Occipital lobe (tissue), 2 donors: ENCODE results near the gene UNC5C. TPM values are rescaled to one million over a fixed set of nuclear protein-coding genes. Genes with fewer than 3 reads are reported as not detected.

ENCODE experiments used
- DNase-seq: peaks from one replicate; lab custom pipeline; 2025; lab: John Stamatoyannopoulos, UW
- total RNA-seq: library from RNA; depleted of rRNA; stranded (reverse); fragments of >200 nt; gene quantifications from one replicate; pipeline ENCODE4 v1.2.3, GENCODE V29; 2014

UNC5C gene
- total RNA-seq, 1 donor from 2014 or later, result 23.7 TPM

DNA sequence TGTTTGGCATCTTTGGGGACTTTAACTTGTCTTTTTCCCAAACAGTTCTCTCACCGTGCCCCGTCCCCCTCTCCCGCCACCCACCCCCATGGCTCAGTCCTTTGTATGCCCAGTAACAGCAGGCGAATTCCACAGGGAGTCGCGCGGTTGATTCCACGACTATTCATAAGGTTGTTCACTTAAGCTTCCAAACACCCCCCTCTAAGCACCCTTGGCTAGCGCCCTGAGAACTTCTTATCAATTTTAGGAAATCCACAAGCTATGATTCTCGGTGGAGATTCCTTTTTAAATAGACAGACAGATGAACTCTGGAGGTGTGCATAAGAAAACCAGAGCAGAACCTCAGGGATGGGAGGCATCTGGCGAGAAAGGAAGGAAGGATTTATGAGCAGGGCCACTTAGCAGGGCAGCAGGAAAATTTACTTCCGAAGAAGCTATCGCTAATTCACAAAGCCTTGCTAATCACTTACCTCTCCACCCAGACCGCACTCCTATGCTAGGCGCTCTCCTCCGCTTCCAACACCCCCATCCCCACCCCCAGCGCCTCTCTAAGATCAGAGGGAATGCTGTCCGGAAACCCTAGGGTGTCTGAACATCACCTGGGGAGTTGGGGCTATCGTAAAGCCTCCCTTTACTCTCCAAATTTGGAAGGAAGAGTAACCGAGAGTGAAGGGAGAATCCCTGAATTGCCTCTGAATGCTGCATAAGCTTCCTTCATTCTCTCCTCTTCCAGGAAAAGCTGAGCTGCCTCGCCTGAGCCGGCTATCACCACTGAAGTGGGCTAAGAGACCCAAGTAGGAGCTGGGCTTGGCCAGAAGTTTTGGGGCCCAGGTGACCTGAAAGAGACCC lies 1.7 kb downstream of the UNC5C start:
- DNase-seq, result no peak

DNA sequence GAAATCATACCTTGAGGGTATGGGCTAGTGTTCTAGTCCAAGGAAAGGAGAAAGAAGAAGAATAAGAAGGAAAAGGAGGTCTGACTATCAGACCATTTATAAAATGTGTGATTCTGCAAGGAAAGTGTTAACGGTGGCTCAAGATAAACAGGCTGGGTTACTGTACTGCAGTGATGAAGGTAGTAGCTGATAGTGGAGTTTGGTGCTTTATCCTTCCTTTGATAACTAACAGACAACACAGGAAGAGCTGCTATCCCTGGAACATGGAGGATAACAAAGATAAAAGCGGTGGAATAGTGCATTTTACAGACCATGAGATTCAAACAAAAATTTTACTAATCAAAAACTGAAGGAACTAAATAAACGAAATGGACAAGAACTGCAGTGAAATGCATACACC lies 2.6 kb downstream of the UNC5C start:
- DNase-seq, result no peak

DNA sequence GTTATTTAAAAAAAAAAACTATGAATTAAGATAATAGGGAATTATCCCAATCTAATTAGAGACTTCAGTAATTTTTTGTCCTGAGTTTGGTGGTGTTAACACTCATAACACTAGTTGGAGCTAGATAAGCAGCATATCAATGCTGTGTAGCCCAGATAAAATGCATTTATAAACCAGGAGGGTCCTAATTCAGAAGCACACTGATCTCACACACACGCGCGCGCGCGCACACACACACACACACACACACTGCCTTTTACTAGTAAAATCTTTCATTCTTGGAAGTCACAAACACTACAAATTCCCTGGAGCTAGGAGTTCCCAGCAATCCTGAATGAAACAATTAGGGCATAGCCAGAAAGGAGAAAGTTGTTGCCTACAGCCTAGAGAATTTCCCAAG lies 3.2 kb downstream of the UNC5C start:
- no peak for DNase-seq

DNA sequence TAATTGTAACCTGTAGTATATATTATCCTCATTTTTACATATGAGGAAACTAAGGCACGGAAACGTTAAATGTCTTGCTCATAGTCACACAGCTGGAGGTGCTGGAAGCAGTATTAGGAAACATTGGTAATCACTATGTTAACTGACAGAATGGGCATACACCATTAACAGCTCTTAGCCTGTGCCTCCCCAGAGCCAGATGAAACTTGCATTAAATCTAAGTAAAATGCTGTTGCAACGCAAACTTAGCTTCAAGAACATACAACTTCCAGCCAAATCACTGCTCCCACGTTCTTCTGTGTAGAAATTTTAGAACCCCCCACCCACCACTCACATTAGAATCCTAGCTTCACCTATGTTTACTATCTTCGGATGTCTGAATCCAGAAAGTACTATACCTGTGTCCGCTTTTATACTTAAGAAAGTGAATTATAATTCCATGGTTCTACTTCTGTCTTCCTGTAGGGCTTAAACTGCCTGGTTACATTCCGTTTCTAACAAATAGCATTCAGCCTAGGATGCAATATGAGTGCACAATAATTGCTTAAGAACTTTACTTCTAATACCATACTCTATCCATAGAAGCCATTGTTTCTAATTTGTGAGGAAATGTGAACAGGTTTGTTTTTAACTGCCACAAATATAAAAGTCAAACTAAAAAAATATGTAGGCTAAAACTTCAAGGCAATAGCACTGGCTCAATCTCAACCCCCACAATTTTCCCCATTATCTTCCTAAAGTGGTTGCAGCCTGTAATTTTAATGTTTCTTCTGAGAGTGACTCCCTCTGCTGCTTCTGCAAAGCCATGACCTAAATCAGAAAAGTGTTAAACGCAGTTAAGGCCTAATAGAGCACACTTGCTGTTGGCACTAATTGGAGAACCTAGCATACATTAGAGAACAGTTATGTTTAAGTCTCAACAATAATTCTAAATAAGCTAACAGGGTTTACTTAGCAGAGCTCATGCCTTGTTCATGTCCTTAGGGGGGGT lies 4.4 kb downstream of the UNC5C start:
- DNase-seq, result no peak

DNA sequence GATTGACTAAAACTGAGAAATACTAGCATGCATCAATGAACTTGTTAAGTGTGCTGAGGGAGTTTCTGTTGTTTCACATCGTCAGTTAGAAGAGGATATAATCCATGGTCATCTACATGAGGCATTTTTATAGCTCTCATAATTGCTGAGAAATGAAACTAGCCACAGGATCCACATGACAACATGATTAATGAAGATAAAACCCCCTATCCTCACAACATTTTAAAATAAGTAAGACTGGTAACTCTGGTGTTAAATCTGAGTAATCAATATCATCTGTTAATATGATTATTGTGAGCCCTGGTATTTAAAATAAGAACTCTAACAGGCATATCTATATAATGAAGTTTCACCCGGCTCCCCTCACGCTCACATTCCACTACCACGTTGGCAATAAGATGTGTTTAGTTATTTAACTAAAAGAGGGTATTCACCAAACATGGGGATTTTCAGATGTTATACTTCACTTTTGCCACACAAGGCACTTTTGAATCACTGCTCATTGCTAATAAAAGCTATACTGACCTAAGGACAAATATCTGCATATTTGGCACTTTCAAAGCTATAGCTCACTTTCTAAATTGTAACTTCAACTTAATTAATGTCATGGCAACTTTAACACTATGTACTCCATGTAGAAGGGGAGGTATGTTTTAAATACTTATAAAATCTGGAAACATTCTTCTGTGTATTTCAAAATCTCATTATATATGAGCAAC lies 6.7 kb downstream of the UNC5C start:
- no peak for DNase-seq

DNA sequence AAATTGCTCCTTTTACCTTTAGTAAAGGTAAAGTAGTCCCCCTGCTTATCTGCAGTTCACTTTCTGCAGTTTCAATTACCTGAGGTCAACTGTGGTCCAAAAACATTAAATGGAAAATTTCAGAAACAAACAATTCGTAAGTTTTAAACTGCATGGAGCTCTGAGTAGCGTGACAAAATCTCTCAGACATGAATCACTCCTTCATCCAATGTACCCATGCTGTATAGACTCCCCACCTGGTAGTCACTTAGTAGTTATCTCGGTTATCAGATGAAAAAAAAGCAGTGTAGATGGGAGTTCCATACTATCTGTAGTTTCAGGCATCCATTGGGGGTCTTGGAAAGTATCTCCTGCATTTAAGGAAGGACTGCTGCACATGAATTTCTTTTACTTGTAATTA lies 7.7 kb downstream of the UNC5C start:
- DNase-seq, result no peak

DNA sequence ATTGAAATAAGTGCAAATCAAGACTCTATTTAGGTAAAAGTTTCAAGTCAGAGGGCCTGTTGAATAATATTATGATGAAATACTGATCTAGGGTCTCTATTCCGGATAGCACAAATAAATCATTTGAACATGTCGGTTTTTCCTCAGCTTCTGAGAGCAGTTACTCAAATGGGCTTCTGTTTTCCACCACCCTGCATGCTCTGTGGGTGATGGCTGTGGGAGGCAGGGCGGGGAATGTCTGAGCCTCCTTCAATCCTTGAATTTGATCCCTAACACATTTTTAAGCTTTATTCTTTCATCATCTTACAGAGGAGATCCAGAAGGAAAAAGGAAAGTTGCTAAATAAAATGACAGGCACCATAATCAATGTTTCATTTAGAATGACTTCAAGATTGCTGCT lies 8.5 kb downstream of the UNC5C start:
- DNase-seq, result no peak

DNA sequence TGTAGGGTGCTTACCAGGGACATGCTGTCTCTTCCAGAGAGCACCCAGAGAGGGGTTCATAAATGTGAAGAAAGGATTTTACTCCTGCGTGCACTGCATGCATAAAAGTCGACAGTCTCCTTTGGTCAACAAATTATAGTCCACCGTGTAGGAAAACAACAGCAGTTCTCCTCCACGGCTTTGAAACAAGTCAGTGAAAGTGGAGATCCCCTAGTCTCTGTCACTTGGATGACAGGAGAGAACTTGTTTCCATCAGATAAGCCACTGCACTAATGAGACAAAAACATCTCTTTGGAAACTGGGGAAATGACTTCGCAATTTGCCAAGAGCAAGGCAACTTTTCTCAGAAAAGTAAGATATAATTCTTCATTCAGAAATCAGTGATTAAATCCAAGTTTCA lies 9.7 kb downstream of the UNC5C start:
- DNase-seq, result no peak

DNA sequence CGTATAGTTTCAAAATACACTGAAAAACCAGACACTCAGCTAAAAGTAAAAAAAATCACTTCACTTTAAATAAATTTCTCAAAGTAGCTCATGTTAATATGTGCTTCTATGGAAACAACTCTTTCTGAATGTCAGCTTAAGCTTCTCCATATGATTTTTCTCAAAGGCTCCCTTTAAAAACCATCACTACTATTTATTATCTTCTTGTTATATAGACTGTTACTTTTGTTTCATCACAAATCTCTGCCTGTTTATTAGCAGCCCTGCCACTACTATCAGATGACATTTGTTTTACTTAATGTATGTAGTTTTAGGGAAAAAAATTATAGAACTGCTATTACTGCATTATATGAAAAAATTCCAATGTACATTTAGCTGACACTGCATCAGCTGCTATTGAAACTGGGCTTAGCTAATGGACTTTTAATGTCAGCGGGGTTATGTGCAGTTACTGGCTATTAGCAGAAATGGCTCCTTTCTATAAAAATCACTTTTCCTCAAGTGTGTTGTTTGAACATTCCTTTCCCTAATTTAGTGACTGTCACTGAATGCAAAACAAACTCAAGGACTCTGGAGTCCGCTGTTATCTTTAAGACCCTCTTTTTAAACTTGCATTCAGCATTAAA lies 10.8 kb downstream of the UNC5C start:
- no peak for DNase-seq

DNA sequence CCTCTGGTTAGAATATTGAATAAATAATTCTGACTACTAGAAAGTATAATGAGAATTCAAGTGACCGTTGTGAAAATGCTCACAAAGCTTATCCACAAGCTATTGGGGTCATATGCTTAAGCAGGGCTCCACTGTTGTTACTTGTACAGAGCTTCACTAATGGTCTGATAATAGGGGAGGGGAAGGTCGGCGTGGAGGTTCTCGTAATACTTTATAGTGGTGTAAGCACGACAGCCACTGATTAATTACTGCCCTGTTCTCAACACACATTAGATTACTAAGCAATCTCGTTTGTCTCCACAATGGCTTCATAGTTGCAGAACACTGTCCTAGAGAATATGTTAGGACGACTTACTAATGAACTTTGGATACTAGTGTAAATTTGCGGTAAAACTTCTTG lies 11.6 kb downstream of the UNC5C start:
- DNase-seq, result no peak

DNA sequence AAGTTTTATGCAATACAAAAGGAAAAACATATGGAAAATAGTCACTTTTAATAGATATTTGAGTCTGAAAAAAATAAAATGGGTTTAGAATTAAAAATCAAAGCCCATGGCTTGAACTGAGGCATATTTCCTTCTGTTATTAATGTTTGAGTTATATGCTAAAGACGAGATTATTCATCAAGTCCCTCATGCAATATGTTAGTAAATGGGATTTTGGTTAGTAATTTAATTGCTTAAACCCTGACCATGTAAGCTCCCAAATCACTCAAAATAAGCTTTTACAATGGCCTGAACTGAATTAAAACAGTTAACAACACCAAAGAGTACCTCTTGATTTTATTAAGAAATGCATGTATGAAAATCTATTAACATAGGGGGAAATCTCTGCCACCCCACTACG lies 12.1 kb downstream of the UNC5C start:
- no peak for DNase-seq

DNA sequence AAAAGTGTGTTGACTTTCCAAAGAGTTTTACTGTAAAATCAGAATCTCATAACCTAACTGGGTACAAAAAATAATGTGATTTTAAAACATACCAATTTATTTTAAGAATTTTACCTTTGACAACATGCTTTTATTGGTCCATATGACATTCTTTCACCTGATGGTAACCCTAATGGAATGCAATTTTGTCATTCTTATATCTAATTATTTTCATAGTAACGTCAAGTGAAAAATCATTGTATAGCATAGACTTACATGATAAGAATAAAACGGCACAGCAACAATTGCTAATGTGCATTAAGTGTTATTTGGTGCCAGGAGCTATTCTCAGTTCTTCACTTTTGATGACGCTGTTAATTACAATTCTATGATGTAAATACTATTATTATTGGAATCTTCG lies 13.6 kb downstream of the UNC5C start:
- DNase-seq, result no peak

DNA sequence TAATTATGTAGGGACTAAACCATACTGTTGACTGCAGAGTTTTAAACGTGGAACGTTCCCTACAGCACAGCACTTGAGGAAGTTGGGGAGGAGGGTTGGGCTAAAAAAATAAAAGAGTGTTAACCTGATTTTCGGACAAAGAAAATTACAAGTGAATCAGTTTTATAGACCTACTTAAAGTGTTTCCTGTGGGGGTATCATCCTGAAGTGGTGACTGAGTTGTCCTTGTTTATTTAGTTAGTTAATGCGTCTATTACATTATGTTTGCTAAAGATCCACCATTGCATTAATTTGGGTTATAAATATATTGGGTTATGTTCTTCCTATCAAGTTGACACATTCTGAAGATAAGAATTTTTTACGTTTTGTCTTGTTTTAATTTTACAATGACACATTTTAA lies 14.7 kb downstream of the UNC5C start:
- DNase-seq, result no peak

DNA sequence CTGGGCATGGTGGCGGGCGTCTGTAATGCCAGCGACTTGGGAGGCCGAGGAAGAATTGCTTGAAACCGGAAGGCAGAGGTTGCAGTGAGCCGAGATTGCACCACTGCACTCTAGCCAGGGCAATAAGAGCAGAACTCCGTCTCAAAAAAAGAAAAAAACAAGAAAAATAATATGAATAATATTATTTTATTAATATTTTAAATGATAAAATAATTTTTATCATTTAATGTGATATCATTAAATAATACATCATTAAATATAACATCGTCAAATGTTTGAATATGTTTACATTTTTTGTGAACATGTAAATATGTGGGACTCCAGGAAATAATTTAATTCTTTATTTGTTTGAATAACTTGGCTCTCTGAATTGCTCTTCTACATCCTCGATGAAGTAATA lies 15.5 kb downstream of the UNC5C start:
- DNase-seq, result no peak

DNA sequence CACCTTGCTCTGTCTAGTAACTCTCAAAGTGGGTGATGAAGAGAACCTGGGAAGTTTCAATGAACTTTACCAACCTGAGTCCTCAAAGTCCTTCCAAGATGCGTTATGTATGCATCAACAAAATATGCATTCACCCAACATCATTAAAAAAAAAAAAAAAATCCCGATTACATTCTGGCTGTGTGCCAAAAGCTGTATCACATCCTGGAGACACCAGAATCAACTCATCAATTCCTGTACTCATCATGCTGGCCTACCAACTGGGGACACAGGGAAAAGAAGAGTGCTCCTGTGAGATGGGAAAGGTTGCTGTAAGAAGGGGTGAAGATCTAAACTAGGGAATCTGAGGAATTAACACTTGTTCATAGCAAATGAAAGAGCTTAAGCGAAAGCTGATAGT lies 16.5 kb downstream of the UNC5C start:
- DNase-seq, result no peak

DNA sequence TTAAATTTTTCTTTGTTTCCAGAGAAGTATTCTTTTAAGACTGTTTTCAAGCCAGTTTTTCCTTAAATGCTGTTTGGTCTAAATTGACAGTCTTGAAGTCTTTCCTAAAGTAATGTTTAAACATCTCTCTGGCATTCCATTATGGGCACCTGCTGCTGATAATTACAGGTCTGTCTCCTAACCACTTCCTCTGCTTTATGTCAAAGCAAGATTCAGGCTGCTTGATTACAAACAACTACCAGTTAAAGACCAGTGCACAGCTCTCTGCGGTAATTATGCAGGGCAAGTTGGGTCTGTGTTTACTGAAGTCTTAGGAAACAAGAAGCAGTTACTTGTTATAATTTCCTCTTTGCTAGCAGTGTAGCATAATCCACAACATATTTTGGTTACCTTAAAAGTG lies 17.6 kb downstream of the UNC5C start:
- DNase-seq, result no peak

DNA sequence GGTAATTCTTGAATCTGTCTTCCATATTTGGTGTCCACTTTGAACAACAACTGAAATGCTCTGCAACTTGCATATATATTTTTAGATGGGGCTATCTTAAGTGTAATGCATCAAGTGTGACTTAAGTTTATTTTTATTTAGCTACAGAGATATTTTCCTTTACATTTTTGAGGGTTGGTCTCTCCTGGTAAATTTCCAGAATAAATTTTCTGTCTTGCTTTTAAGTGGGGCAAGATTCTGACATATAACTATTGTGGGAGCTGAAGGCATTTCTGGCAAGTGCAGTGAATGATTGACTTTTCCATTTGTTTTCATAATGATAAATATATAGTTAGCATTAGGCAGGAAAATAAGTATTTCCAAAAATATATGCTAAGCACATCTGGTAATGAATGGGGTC lies 18.8 kb downstream of the UNC5C start:
- no peak for DNase-seq

DNA sequence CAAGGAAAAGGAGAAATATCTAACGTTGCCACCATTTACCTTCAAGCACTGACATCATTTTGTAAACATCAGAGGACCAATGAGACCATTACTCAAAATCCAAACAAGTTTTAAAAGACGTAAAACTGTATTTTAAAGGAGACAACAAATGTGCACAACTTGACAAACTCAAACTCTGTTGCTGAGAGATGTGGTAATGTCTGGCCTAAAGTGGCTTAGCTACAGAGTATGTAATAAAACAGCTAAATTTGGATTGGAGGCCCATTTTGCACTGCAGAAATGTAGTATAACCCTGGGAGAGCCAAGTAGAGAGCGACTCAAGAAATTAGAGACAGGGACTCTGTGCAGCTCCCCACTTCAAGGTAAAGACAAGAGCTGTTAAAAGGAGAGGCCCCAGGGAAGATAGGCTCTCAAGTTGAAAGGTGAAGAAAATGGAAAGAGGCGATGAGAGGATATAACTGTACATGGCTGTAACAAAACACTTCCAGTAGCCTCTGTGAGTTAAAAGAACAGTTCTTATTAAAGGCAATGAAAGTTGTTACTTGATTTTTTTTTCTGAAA lies 20.3 kb downstream of the UNC5C start:
- DNase-seq, result no peak

DNA sequence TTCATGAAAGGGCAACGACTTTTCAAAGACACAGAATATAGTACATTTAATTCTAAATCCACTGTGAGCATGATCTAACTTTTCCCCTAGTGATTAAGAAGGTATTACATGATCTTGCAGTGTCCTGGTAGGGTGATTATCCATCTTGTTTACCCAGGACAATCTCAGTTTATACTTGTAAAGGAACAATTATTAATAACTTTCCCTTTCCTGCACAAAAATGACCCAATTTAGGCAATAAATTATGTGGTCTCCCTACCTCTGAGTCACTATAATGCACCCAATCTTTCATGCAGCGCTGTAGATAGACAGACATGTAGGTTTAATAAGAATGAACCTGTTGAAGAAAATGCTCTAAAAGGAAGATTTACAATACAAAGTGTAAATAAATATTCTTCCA lies 22.7 kb downstream of the UNC5C start:
- DNase-seq, result no peak

DNA sequence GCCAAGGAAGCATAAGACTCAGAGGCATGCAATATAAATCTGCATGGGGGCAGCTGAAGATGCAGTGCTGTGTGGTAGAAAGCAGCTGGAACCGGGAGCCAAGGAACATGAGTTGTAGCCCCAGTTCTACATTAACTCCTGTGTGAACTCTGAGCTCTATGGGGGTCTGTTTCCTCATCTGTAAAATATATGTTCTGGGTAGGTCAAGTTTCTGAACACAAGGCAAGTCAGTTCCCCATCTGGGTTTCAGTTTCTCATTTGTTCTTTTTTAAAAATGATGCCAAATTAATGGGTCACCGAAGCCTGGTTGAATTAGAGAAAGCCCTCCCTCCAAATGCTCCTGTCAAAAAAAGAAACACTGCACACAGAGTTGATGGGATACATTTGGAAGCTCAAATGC lies 24.0 kb downstream of the UNC5C start:
- DNase-seq, result no peak

DNA sequence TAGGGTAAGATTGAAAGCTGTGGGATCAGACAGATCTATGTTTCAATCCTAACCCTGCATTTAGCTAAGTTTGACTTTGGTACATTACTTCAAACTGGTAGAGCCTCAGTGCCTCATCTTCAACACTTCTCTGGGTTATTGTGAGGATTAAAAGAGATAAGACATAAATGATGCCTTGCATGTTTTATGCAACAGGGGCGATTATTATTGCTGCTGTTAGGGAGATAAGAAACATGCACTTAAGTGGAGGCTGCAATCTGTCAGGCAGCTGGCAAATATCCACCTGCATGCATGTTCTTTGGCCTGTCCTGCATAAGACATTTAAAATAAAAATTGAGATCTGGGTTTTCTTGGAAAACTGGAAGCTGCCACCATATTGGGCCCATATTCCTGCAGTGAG lies 24.6 kb downstream of the UNC5C start:
- DNase-seq, result no peak
